Hepatocyte (in vitro differentiated cells): ENCODE measurements around the gene SLC9A8.
"Not testable (repeated sequence)": the region's sequence is repeated elsewhere in the genome, so short reads cannot be mapped to it uniquely, and the experiment has no call there.

Source experiments
- CTCF ChIP-seq: fragments of 200-600 bp; sonication (generic); IDR thresholded peaks from 2 replicates; pipeline ENCODE4 v1.5.1; 2016; ENCODE audit warnings: antibody characterized with exemption, mild to moderate bottlenecking; ENCODE audit not compliant: poor library complexity
- EZH2 ChIP-seq: fragments of 200-600 bp; sonication (generic); IDR thresholded peaks from 2 replicates; pipeline ENCODE4 v1.6.1; 2016; ENCODE audit warnings: antibody characterized with exemption, mild to moderate bottlenecking, borderline replicate concordance
- EZH2phosphoT487 ChIP-seq: fragments of 200-600 bp; sonication (generic); IDR thresholded peaks from one replicate; pipeline ENCODE4 v1.6.1; 2018; ENCODE audit warnings: antibody characterized with exemption, mild to moderate bottlenecking, low read depth, moderate library complexity; ENCODE audit not compliant: unreplicated experiment, severe bottlenecking

DNA sequence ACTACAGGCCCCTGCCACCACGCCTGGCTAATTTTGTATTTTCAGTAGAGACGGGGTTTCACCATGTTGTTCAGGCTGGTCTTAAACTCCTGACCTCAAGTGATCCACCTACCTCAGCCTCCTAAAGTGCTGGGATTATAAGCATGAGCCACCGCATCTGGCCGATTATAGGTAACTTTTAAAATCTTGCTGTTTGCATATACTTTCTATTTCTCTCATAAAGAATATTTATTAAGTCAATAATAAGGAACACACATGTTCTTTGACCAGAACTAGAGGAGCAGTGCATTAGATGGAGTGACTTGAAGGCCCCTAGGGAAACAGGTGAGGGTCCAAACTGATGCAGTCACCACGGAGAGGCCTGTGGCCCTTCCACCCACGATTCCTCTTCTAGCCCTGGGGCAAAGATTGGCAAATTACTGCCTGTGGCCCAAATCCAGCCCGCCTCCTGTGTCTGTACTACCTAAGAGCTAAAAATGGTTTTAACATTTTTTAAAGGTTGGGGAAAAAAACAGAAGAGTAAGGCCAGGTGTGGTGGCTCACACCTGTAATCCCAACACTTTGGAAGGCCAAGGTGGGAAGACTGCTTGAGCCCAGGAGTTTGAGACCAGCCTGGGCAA, 83.0 kb downstream of the SLC9A8 start:
- not testable (repeated sequence) for TF ChIP-seq CTCF, EZH2phosphoT487, EZH2
